CD4-positive, alpha-beta T cell (primary cell): Measurements from ENCODE around the gene PFDN1. TPM values are rescaled to one million over a fixed set of nuclear protein-coding genes. Genes with fewer than 3 reads are reported as not detected.

Experiments
- ATAC-seq: fragments of 200-7000 bp; cut with Tn5 transposase; one replicate; pipeline ENCODE4 v1.10.0; 2022; ENCODE audit warnings: mild to moderate bottlenecking; ENCODE audit not compliant: poor library complexity
- CTCF ChIA-PET: fragments of 350-600 bp; sonication (Branson Sonifier 250); formaldehyde crosslinking; loops from one replicate; lab custom pipeline; 2021; ENCODE audit warnings: antibody characterized with exemption, inconsistent platforms; lab: Charles Lee
- POLR2A ChIA-PET: fragments of 350-600 bp; sonication (Branson Sonifier 250); formaldehyde crosslinking; loops from one replicate; lab custom pipeline; 2021; ENCODE audit warnings: antibody characterized with exemption, inconsistent platforms; lab: Charles Lee
- DNase-seq, 14 experiments: peaks; one replicate each; pipeline ENCODE4 v3.0.0-alpha.2; 2013 to 2020; ENCODE audit warnings: mixed read lengths in 2 of 14
- H3K27ac ChIP-seq, 2 donors: one replicate each; pipeline versions ENCODE4 v1.5.1 to v1.7.0; 2013; ENCODE audit warnings: low read length in 2 of 2, low read depth in 1 of 2, mild to moderate bottlenecking in 1 of 2
- H3K27me3 ChIP-seq, 2 experiments: 1 replicate in 1 of 2; 2 replicates in 1 of 2; pipeline versions ENCODE4 v1.6.1 to v1.7.0; 2013; ENCODE audit warnings: low read length in 2 of 2, control low read depth in 1 of 2, mild to moderate bottlenecking in 1 of 2, moderate library complexity in 1 of 2; ENCODE audit not compliant: insufficient read depth in 2 of 2, control insufficient read depth in 1 of 2
- H3K36me3 ChIP-seq: one replicate; pipeline ENCODE4 v1.6.1; 2013; ENCODE audit warnings: low read length, control low read depth; ENCODE audit not compliant: insufficient read depth
- H3K4me1 ChIP-seq: one replicate; pipeline ENCODE4 v1.6.1; 2013; ENCODE audit warnings: low read length, control low read depth; ENCODE audit not compliant: insufficient read depth
- H3K4me3 ChIP-seq: one replicate; pipeline ENCODE4 v1.5.1; 2013; ENCODE audit warnings: mild to moderate bottlenecking, low read length, moderate library complexity
- H3K9me3 ChIP-seq, 2 experiments: 1 replicate in 1 of 2; 2 replicates in 1 of 2; pipeline versions ENCODE4 v1.6.1 to v1.7.0; 2013; ENCODE audit warnings: low read length in 2 of 2, mild to moderate bottlenecking in 2 of 2, control low read depth in 1 of 2, moderate library complexity in 1 of 2; ENCODE audit not compliant: control insufficient read depth in 1 of 2, insufficient read depth in 1 of 2
- H3K27ac Mint-ChIP-seq: one replicate; pipeline ENCODE4 v1.8.0; 2020; ENCODE audit warnings: mixed read lengths
- H3K27me3 Mint-ChIP-seq: one replicate; pipeline ENCODE4 v1.8.0; 2021; ENCODE audit warnings: mixed read lengths
- H3K36me3 Mint-ChIP-seq: one replicate; pipeline ENCODE4 v1.8.0; 2021; ENCODE audit warnings: low read depth, mixed read lengths
- H3K4me1 Mint-ChIP-seq: one replicate; pipeline ENCODE4 v1.8.0; 2021; ENCODE audit warnings: low read depth, mixed read lengths
- H3K4me3 Mint-ChIP-seq: one replicate; pipeline ENCODE4 v1.8.0; 2020; ENCODE audit warnings: mild to moderate bottlenecking, mixed read lengths
- H3K9me3 Mint-ChIP-seq: one replicate; pipeline ENCODE4 v1.8.0; 2020; ENCODE audit warnings: mixed read lengths
- CTCF ChIP-seq: fragments of 200-600 bp; IDR thresholded peaks from one replicate; pipeline ENCODE4 v1.8.0; 2022; ENCODE audit warnings: antibody characterized with exemption, mild to moderate bottlenecking
- intact Hi-C, 2 experiments: fragments of 100-400 bp; cut with DNase I in 1 of 2; cut with micrococcal nuclease in 1 of 2; formaldehyde crosslinking; loops; one replicate each; pipeline versions ENCODE4 v1.15.1 to v1.9.0; 2023 to 2025; cut with DNase I, micrococcal nuclease
- total RNA-seq, 174 experiments: library from RNA in 2 of 174; stranded (reverse) in 2 of 174; gene quantifications; one replicate each; pipeline ENCODE4 v1.2.3 and lab custom pipeline; 2021 to 2026

PFDN1 gene
- total RNA-seq, 2 experiments from 2014 or later = 21.3 to 22.0 TPM

- Histone ChIP-seq H3K36me3 (no peaks in the 10 kb centered on the region), H3K4me1 (no peaks in the 10 kb centered on the region), H3K9me3 (no peaks in the 10 kb centered on the region), H3K4me3 (no peak overlapping the region), H3K27ac (no peak overlapping the region), H3K27me3 (no peaks in the 10 kb centered on the region)
- CTCF ChIA-PET = interaction anchor here (1.0 to 1.2 kb wide), 2 partner anchors 9 to 60 kb away, joined by 3 read pairs; partner anchors contain the start of gene HBEGF
- DNase-seq (no peak), ATAC-seq (no peak)
- peaks cover 54% of the 10 kb centered on the region for H3K4me1 Mint-ChIP-seq
- no peaks in the 10 kb centered on the region for H3K27me3 Mint-ChIP-seq
- intact Hi-C loops = no loop called here
- H3K27ac Mint-ChIP-seq = no peak overlapping the region
- no peak for TF ChIP-seq CTCF
- POLR2A ChIA-PET = no interaction called here
- peaks cover 24% of the 10 kb centered on the region for H3K36me3 Mint-ChIP-seq
- no peaks in the 10 kb centered on the region for H3K9me3 Mint-ChIP-seq
- no peak overlapping the region for H3K4me3 Mint-ChIP-seq
These were observed 16.5 kb downstream of the PFDN1 start for GRCh38 chr5:140286424-140286823.

- ChIA-PET CTCF (interaction anchor here (1.2 kb wide), 1 partner anchor 40 kb away, joined by 4 read pairs; no protein-coding TSS in a partner anchor), POLR2A (no interaction called here)
- no peak overlapping the region for H3K27ac ChIP-seq
- Mint-ChIP-seq H3K4me1 (peaks cover 31% of the 10 kb centered on the region), H3K4me3 (no peak overlapping the region), H3K27me3 (no peaks in the 10 kb centered on the region), H3K36me3 (peaks cover 29% of the 10 kb centered on the region), H3K27ac (no peak overlapping the region), H3K9me3 (no peaks in the 10 kb centered on the region)
- no peaks in the 10 kb centered on the region for H3K4me1 ChIP-seq
- peaks cover 7% of the 10 kb centered on the region for H3K36me3 ChIP-seq
- no peak overlapping the region for H3K4me3 ChIP-seq
- no peak for TF ChIP-seq CTCF
- DNase-seq (no peak), ATAC-seq (no peak)
- no peaks in the 10 kb centered on the region for H3K9me3 ChIP-seq
- intact Hi-C loops = no loop called here
- H3K27me3 ChIP-seq = no peaks in the 10 kb centered on the region
These were observed 18.9 kb downstream of the PFDN1 start for GRCh38 chr5:140284013-140284412.

- H3K27ac Mint-ChIP-seq = no peak overlapping the region
- intact Hi-C loops = no loop called here
- H3K27ac ChIP-seq = no peak overlapping the region
- DNase-seq (no peak), ATAC-seq (no peak)
- no peaks in the 10 kb centered on the region for H3K9me3 Mint-ChIP-seq
- no peaks in the 10 kb centered on the region for H3K27me3 Mint-ChIP-seq
- H3K4me1 ChIP-seq = no peaks in the 10 kb centered on the region
- no peaks in the 10 kb centered on the region for H3K9me3 ChIP-seq
- no peak for TF ChIP-seq CTCF
- ChIA-PET POLR2A (no interaction called here), CTCF (interaction anchor here (0.7 to 1.2 kb wide), 2 partner anchors 21 to 166 kb away, joined by 3 read pairs; no protein-coding TSS in a partner anchor)
- no peak overlapping the region for H3K4me3 Mint-ChIP-seq
- peaks cover 7% of the 10 kb centered on the region for H3K36me3 ChIP-seq
- H3K4me3 ChIP-seq = no peak overlapping the region
- peaks cover 32% of the 10 kb centered on the region for H3K36me3 Mint-ChIP-seq
- no peaks in the 10 kb centered on the region for H3K27me3 ChIP-seq
- H3K4me1 Mint-ChIP-seq = peaks cover 24% of the 10 kb centered on the region
These were observed 20.6 kb downstream of the PFDN1 start for GRCh38 chr5:140282266-140282665.
